SK-N-MC (cell line): ENCODE measurements around the gene ABCC1.

Experiments used
- EZH2 ChIP-seq: fragments of 200-600 bp; sonication (generic); IDR thresholded peaks from one replicate; pipeline ENCODE4 v1.6.1; 2017; ENCODE audit warnings: antibody characterized with exemption
- POLR2AphosphoS5 ChIP-seq: IDR thresholded peaks from 2 replicates; pipeline ENCODE4 v1.6.1; 2012; ENCODE audit warnings: mild to moderate bottlenecking, low read depth, low read length, borderline replicate concordance

DNA sequence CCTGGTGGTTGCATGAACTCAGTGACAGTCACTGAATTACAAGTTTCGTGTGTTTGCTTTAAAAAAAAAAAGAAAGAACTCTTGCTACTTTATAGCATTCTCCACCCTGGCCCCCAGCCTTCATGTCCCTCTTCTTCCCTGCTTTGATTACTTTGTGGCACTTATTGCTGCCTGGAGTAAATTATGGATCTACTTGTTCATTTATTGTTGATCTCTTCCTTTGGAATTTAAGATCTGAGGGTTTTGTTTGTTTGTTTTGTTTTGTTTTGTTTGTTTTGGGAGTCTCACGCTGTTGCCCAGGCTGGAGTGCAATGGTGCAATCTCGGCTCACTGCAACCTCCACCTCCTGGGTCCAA is 147.4 kb downstream of the ABCC1 start:
- TF ChIP-seq EZH2 (no peak), POLR2AphosphoS5 (no peak)
